ENCODE data around the gene INPPL1.

DNA sequence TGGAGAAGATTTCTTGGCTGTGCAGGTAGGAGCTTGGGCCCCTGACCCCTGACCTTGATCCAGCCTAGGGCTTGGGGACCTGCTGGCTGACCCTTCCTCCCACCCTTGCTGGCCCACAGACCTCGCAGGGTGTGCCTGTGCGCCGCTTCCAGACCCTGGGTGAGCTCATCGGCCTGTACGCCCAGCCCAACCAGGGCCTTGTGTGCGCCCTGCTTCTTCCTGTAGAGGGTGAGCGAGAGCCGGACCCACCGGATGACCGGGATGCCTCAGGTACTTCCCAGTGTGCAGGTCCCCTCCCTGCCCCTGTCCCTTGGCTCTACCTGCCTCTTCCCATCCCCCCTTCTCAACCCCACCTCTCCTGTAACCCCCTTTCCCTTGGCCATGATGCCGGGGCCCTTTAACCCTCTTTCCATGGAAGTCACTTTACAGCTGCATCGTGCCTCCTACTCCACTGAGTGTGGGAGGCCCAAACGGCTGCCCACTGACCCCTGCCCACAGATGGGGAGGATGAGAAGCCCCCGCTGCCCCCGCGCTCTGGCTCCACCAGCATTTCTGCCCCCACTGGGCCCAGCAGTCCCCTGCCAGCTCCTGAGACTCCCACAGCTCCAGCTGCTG, 3.8 kb downstream of the INPPL1 start:
- no peak for TF ChIP-seq CTCF (IDR thresholded peaks at IDR 0.05)
- TF ChIP-seq POLR2A (IDR thresholded peaks at IDR 0.05): no peak
